Type B pancreatic cell (in vitro differentiated cells): ENCODE results near the gene CST7. TPM values are rescaled to one million over a fixed set of nuclear protein-coding genes. Genes with fewer than 3 reads are reported as not detected.

Source experiments
- DNase-seq: peaks from one replicate; pipeline ENCODE4 v3.0.0; 2021; ENCODE audit warnings: mixed read lengths; ENCODE audit not compliant: unreplicated experiment; ENCODE audit errors: extremely low spot score
- H3K27ac Mint-ChIP-seq: 2 replicates; pipeline ENCODE4 v1.8.0; 2021; ENCODE audit warnings: mild to moderate bottlenecking, mixed read lengths
- H3K27me3 Mint-ChIP-seq: 2 replicates; pipeline ENCODE4 v1.8.0; 2021; ENCODE audit warnings: mixed read lengths
- H3K36me3 Mint-ChIP-seq: 2 replicates; pipeline ENCODE4 v1.8.0; 2021; ENCODE audit warnings: mixed read lengths
- H3K4me1 Mint-ChIP-seq: one replicate; pipeline ENCODE4 v1.8.0; 2021; ENCODE audit warnings: mixed read lengths; ENCODE audit not compliant: unreplicated experiment
- H3K4me3 Mint-ChIP-seq: 2 replicates; pipeline ENCODE4 v1.8.0; 2021; ENCODE audit warnings: mild to moderate bottlenecking, mixed read lengths
- H3K9me3 Mint-ChIP-seq: 2 replicates; pipeline ENCODE4 v1.8.0; 2021; ENCODE audit warnings: mixed read lengths
- total RNA-seq: library from RNA; stranded (reverse); gene quantifications from 2 replicates; pipeline ENCODE4 v1.2.1, GENCODE V29; 2021; ENCODE audit warnings: low replicate concordance
- TF ChIP-seq, protein P1 (sequence below): fragments of 200-600 bp; sonication (generic); conservative IDR thresholded peaks from 2 replicates; pipeline ENCODE4 v1.5.0; 2021; ENCODE audit warnings: antibody characterized with exemption, mild to moderate bottlenecking

Gene CST7
- total RNA-seq, 1 donor from 2014 or later, result not detected

DNA sequence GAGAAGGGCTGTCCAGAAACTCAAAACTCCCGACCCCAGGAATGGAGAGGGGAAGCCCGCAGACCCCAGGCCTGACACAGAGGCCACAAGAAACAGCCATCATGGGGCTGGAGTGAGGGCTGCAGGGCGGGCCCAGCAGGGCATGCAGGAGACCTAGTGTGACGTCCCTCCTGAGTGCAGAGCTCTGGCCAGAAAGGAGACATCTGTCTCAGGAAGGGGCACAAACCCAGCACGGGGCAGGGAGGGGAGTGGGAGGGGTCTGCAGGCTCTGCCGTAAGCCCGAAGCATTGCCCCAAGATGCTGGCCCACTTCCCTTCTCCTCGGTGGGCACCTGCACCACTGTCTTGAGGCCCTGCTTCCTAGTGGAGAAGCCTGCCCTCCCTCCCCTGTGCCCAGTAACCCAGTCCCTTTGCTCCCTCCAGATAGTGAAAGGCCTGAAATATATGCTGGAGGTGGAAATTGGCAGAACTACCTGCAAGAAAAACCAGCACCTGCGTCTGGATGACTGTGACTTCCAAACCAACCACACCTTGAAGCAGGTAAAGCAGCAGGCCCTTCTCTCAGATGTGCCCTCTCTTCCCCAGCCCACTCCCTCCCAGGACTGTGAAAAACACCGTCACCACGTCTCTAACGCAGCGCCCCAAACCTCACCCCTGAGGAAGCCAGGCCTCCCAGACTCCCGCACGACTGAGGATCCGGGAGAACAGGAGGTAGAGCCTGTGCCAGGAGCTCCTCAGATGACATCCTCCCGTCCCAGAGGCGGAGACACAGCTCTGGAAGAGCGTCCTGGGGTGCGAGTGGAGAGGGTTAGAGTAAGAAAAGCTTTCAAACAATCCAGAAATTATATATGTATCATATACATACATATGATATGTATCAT lies 9.7 kb downstream of the CST7 start:
- no peaks in the 10 kb centered on the region for H3K27me3 Mint-ChIP-seq
- TF ChIP-seq, protein P1, sequence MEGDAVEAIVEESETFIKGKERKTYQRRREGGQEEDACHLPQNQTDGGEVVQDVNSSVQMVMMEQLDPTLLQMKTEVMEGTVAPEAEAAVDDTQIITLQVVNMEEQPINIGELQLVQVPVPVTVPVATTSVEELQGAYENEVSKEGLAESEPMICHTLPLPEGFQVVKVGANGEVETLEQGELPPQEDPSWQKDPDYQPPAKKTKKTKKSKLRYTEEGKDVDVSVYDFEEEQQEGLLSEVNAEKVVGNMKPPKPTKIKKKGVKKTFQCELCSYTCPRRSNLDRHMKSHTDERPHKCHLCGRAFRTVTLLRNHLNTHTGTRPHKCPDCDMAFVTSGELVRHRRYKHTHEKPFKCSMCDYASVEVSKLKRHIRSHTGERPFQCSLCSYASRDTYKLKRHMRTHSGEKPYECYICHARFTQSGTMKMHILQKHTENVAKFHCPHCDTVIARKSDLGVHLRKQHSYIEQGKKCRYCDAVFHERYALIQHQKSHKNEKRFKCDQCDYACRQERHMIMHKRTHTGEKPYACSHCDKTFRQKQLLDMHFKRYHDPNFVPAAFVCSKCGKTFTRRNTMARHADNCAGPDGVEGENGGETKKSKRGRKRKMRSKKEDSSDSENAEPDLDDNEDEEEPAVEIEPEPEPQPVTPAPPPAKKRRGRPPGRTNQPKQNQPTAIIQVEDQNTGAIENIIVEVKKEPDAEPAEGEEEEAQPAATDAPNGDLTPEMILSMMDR, result no peak
- H3K4me1 Mint-ChIP-seq, result no peaks in the 10 kb centered on the region
- no peak overlapping the region for H3K27ac Mint-ChIP-seq
- peak; percentile 65 for DNase-seq
- H3K4me3 Mint-ChIP-seq, result no peak overlapping the region
- H3K9me3 Mint-ChIP-seq, result no peaks in the 10 kb centered on the region
- H3K36me3 Mint-ChIP-seq, result peaks cover 11% of the 10 kb centered on the region

DNA sequence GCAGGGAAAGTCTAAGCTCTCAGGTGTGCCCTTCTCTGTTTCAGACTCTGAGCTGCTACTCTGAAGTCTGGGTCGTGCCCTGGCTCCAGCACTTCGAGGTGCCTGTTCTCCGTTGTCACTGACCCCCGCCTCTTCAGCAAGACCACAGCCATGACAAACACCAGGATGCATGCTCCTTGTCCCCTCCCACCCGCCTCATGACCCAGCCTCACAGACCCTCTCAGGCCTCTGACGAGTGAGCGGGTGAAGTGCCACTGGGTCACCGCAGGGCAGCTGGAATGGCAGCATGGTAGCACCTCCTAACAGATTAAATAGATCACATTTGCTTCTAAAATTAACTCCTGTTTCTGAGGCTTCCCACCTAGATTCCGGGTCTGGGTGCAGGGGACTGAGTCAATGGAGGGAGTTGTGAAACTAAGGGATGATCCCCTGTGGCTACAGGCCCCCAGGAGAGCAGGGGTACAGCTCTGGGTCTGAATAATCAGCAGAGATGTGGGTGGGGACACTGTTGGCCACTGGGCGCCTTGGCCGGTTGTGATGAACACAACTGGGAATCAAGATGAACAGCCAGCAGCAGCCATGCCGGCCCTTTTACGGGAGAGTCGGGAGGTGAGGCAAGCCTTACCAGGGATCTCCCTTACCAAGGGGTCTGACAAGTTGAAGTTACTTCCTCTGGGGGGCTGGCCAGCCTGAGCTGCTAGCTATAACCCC lies 10.7 kb downstream of the CST7 start:
- Mint-ChIP-seq H3K27me3 (no peaks in the 10 kb centered on the region), H3K36me3 (peaks cover 15% of the 10 kb centered on the region), H3K27ac (no peak overlapping the region), H3K4me1 (no peaks in the 10 kb centered on the region), H3K4me3 (no peak overlapping the region), H3K9me3 (no peaks in the 10 kb centered on the region)
- TF ChIP-seq, protein P1, result no peak
- peak; percentile 53 for DNase-seq

DNA sequence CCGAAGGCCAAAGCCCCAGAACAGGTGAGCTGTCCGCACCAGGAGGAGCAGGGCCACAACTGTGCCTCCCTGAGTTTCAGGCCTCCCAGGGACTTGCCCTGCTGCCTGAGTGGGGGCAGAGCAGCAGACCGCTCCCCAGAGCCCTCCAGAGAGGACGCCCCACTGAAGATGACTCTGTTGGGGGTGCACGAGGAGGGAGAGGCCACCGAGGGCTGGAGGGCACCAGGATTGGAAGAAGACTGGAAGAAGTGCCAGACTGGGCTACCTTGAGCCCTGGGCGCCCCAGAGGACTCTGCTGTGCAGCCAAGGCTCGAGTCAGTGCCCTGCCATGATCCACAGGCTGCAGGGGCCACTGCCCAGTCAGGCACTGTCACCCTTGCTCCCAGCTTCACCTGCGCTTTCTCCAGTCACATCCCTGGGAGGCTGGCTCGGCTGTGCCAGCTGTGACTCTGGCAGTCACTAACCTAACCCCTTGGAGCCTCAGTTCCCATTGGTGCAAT lies 11.3 kb downstream of the CST7 start:
- DNase-seq, result peak; percentile 60
- H3K27ac Mint-ChIP-seq, result no peak overlapping the region
- no peak overlapping the region for H3K4me3 Mint-ChIP-seq
- no peaks in the 10 kb centered on the region for H3K4me1 Mint-ChIP-seq
- no peaks in the 10 kb centered on the region for H3K9me3 Mint-ChIP-seq
- TF ChIP-seq, protein P1, result no peak
- peaks cover 15% of the 10 kb centered on the region for H3K36me3 Mint-ChIP-seq
- H3K27me3 Mint-ChIP-seq, result no peaks in the 10 kb centered on the region

- Mint-ChIP-seq H3K36me3 (peaks cover 15% of the 10 kb centered on the region), H3K9me3 (no peaks in the 10 kb centered on the region), H3K27ac (no peak overlapping the region), H3K4me1 (no peaks in the 10 kb centered on the region), H3K27me3 (no peaks in the 10 kb centered on the region), H3K4me3 (no peak overlapping the region)
- DNase-seq, result no peak
- TF ChIP-seq, protein P1, result no peak
Measured at GRCh38 chr20:24960861-24961260, 11.8 kb downstream of the CST7 start.

DNA sequence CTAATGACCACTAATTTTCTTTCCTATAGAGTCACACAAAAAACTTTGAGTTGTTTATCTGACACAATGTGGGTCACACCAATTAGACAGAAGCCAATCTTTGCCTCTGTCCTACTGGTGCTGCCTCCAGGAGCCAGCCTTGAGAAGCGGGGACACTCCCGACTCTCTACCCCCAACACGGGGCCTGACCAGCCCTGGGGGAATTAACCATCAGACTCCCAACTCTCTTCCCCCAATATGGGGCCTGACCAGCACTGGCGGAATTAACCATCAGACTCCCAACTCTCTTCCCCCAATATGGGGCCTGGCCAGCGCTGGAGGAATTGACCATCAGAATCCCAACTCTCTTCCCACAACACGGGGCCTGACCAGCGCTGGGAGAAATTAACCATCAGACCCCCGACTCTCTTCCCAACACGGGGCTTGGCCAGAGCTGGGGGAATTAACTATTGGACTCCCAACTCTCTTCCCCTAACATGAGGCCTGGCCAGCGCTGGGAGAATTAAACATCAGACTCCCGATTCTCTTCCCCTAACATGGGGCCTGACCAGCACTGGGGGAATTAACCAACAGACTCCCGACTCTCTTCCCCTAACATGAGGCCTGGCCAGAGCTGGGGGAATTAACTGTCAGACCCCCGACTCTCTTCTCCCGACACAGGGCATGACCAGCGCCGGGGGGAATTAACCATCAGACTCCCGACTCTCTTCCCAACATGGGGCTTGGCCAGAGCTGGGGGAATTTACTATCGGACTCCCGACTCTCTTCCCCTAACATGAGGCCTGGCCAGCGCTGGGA lies 12.5 kb downstream of the CST7 start:
- DNase-seq, result peak; percentile 32
- no peak overlapping the region for H3K27ac Mint-ChIP-seq
- TF ChIP-seq, protein P1, result no peak
- no peaks in the 10 kb centered on the region for H3K4me1 Mint-ChIP-seq
- no peaks in the 10 kb centered on the region for H3K9me3 Mint-ChIP-seq
- H3K27me3 Mint-ChIP-seq, result no peaks in the 10 kb centered on the region
- H3K4me3 Mint-ChIP-seq, result no peak overlapping the region
- H3K36me3 Mint-ChIP-seq, result peaks cover 15% of the 10 kb centered on the region
